ENCODE measurements around the gene UBE2E2.

UBE2E2 gene

DNA sequence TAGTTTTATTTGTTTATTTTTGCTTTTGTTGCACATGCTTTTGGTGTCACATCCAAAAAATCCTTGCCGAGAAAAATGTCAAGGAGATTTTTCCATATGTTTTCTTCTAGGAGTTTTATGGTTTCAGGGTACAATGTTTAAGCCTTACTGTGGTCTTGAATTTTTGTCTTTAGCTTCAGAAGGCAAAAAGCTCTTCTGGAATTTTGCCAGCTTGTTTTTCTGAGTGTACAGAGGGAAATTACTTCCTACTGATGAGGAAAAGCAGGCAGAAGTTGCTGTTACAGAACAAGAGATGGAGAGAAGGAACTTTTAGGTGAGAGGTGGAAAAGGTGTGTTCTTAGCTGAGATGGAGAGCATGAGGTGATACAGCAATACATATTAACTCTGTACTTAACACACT, 59.6 kb downstream of the UBE2E2 start:
- DNase-seq (ENCODE audit: low read depth) = no peak
- TF ChIP-seq, protein P1, sequence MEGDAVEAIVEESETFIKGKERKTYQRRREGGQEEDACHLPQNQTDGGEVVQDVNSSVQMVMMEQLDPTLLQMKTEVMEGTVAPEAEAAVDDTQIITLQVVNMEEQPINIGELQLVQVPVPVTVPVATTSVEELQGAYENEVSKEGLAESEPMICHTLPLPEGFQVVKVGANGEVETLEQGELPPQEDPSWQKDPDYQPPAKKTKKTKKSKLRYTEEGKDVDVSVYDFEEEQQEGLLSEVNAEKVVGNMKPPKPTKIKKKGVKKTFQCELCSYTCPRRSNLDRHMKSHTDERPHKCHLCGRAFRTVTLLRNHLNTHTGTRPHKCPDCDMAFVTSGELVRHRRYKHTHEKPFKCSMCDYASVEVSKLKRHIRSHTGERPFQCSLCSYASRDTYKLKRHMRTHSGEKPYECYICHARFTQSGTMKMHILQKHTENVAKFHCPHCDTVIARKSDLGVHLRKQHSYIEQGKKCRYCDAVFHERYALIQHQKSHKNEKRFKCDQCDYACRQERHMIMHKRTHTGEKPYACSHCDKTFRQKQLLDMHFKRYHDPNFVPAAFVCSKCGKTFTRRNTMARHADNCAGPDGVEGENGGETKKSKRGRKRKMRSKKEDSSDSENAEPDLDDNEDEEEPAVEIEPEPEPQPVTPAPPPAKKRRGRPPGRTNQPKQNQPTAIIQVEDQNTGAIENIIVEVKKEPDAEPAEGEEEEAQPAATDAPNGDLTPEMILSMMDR (conservative IDR thresholded peaks at IDR 0.05; ENCODE audit: control insufficient read depth, insufficient read depth, low read depth, low read length) = no peak
- H3K4me3 ChIP-seq (ENCODE audit: control insufficient read depth, low read depth, low read length) = no peak overlapping the region

DNA sequence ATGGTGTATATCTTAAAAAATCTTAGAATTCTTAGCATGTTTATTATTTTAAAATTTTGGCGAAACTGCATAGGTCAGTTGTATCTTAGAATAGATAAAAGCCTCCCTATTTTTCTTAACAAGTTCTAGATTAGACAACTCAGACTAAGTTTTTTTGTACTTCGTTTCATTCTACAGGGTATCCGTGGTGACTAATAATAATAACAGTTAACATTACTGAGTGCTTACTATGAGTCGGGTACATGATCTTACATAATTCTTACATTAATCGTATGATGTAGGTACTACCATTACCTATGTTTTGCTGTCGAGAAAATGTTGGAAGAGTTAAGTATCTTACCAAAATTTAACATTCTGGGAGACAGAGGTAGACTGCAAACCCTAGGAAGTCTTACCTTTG, 60.7 kb downstream of the UBE2E2 start:
- DNase-seq (ENCODE audit: low read depth) = peak; percentile 71
- TF ChIP-seq, protein P1 (conservative IDR thresholded peaks at IDR 0.05; ENCODE audit: control insufficient read depth, insufficient read depth, low read depth, low read length) = no peak
- H3K4me3 ChIP-seq (ENCODE audit: control insufficient read depth, low read depth, low read length) = no peak overlapping the region

- TF ChIP-seq, protein P1 (conservative IDR thresholded peaks at IDR 0.05; ENCODE audit: control insufficient read depth, insufficient read depth, low read depth, low read length) = no peak
- H3K4me3 ChIP-seq (ENCODE audit: control insufficient read depth, low read depth, low read length) = no peak overlapping the region
- peak; percentile 83 for DNase-seq (ENCODE audit: low read depth)
Measured at GRCh38 chr3:23264413-23264812, 61.3 kb downstream of the UBE2E2 start.

DNA sequence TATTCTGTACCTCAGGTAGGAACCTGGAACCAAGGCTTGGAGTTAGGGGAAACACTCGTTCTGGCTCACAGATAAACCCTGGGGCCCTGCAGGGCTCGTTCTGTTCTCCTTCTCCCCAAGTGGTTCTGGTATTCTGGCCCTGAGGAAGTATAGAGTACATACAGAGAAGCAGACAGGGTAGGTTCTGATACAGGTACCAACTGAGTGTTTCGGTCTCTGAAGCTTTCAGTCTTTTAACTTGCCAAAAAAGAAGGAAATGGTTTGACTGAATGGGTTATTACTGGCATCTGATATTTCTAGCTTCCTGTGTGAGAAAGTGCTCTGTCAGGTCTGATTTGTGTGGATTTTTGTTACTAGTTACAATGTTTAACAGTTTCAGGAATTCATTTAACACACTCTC, 67.3 kb downstream of the UBE2E2 start:
- no peak overlapping the region for H3K4me3 ChIP-seq (ENCODE audit: control insufficient read depth, low read depth, low read length)
- no peak for DNase-seq (ENCODE audit: low read depth)
- TF ChIP-seq, protein P1 (conservative IDR thresholded peaks at IDR 0.05; ENCODE audit: control insufficient read depth, insufficient read depth, low read depth, low read length) = no peak

DNA sequence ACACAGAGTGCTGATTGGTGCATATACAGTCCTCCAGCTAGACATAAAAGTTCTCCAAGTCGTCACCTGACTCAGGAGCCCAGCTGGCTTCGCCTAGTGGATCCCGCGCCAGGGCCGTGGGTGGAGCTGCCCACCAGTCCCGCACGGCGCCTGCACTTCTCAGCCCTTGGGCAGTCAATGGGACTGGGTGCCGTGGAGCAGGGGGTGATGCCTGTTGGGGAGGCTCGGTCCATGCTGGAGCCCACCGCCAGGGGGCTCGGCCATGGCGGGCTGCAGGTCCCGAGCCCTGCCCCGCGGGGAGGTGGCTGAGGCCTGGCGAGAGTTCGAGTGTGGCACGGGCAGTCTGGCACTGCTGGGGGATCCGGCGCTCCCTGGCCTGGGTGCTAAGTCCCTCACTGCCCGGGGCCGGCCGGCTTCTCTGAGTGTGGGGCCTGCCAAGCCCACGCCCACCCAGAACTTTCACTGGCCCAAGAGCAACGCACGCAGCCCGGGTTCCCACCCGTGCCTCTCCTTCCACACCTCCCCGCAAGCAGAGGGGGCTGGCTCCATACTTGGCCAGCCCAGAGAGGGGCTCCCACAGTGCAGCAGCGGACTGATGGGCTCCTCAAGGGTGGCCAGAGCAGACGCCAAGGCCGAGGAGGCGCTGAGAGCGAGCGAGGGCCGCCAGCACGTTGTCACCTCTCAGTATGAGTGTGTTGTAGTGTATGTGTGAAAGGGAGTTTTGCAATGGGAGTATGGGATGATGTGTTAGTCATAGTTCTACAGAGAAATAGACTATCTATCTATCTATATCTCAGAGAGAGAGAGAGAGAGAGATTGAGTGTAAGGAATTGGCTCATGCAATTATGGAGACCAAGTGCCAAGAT, 69.0 kb downstream of the UBE2E2 start:
- TF ChIP-seq, protein P1 (conservative IDR thresholded peaks at IDR 0.05; ENCODE audit: control insufficient read depth, insufficient read depth, low read depth, low read length) = no peak
- DNase-seq (ENCODE audit: low read depth) = peak; percentile 39
- no peak overlapping the region for H3K4me3 ChIP-seq (ENCODE audit: control insufficient read depth, low read depth, low read length)

- TF ChIP-seq, protein P1 (conservative IDR thresholded peaks at IDR 0.05; ENCODE audit: control insufficient read depth, insufficient read depth, low read depth, low read length) = no peak
- DNase-seq (ENCODE audit: low read depth) = no peak
- H3K4me3 ChIP-seq (ENCODE audit: control insufficient read depth, low read depth, low read length) = no peak overlapping the region
Measured at GRCh38 chr3:23272820-23273219, 69.7 kb downstream of the UBE2E2 start.

All from fibroblast of mammary gland (primary cell).